ENCODE measurements around the gene OSBPL5.
A peak's percentile ranks its signal among the peaks of the same experiment; 100 is the strongest.

Gene OSBPL5

DNA sequence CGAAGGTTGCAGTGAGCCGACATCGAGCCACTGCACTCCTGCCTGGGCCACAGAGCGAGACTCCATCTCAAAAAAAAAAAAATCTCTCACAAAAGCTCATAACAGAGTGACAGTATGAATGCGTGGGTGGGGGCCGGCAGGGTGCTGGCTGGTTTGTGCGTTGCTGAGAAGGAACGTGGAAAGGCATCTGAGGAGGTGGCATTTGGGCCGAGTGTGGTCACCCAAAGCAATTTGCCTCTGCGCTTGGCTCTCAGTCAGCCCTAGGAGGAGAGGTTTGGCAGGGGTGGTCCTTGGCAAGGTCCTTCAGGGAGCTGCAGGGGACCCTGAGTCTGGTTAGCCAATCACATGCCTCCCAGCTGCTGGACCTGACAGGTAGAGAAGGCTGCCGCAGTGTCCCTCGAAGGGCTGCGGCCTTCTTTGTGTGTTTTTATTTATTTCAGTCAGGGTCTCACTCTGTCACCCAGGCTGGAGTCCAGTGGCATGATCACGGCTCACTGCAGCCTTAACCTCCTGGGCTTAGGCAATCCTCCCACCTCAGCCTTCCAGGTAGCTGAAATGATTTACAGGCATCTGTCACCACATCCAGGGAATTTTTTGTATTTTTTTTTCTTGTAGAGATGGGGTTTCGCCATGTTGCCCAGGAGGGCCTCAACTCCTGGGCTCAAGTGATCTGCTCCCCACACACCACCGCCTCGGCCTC lies 23.5 kb upstream of the OSBPL5 start:
- Histone ChIP-seq H2BK12ac (ENCODE audit: low read length) (no peak overlapping the region), H3K79me1 (ENCODE audit: low read length) (no peaks in the 10 kb centered on the region), H3K23ac (ENCODE audit: low read length) (no peak overlapping the region), H3K4me3 (ENCODE audit: low read depth, low read length) (no peak overlapping the region), H4K12ac (ENCODE audit: low read depth, low read length) (no peak overlapping the region), H3K79me2 (ENCODE audit: control insufficient read depth, insufficient read depth, low read length, poor library complexity) (no peaks in the 10 kb centered on the region), H3K36me3 (ENCODE audit: control insufficient read depth in 1 of 2, insufficient read depth in 2 of 2, low read length in 2 of 2) (no peaks in the 10 kb centered on the region), H3K4ac (ENCODE audit: low read depth, low read length) (no peak overlapping the region), H3K4me1 (ENCODE audit: control insufficient read depth in 1 of 2, insufficient read depth in 2 of 2, low read length in 2 of 2) (no peaks in the 10 kb centered on the region), H2BK120ac (ENCODE audit: insufficient read depth, low read length, poor library complexity) (no peak overlapping the region), H3K27me3 (ENCODE audit: insufficient read depth, low read length) (no peaks in the 10 kb centered on the region), H3K27ac (ENCODE audit: low read depth, low read length) (no peak overlapping the region), H3K9ac (ENCODE audit: low read length) (no peak overlapping the region), H3K18ac (ENCODE audit: low read length) (no peak overlapping the region), H4K8ac (ENCODE audit: low read depth, low read length) (no peak overlapping the region), H3K14ac (ENCODE audit: low read length) (no peak overlapping the region), H3K9me3 (ENCODE audit: insufficient read depth, low read depth, low read length) (peaks cover 2% of the 10 kb centered on the region), H3K4me2 (ENCODE audit: low read length) (no peak overlapping the region), H4K91ac (ENCODE audit: low read depth, low read length) (no peak overlapping the region), H2AFZ (ENCODE audit: insufficient read depth, low read length, poor library complexity) (no peak overlapping the region), H2BK5ac (ENCODE audit: low read depth, low read length, poor library complexity) (no peak overlapping the region), H2AK5ac (ENCODE audit: low read length) (no peak overlapping the region)
- WGBS (ENCODE audit: extremely low coverage, insufficient coverage, insufficient read length), result no CpG with 5 or more reads among the region's 17 CpGs
- DNase-seq, result no peak

DNA sequence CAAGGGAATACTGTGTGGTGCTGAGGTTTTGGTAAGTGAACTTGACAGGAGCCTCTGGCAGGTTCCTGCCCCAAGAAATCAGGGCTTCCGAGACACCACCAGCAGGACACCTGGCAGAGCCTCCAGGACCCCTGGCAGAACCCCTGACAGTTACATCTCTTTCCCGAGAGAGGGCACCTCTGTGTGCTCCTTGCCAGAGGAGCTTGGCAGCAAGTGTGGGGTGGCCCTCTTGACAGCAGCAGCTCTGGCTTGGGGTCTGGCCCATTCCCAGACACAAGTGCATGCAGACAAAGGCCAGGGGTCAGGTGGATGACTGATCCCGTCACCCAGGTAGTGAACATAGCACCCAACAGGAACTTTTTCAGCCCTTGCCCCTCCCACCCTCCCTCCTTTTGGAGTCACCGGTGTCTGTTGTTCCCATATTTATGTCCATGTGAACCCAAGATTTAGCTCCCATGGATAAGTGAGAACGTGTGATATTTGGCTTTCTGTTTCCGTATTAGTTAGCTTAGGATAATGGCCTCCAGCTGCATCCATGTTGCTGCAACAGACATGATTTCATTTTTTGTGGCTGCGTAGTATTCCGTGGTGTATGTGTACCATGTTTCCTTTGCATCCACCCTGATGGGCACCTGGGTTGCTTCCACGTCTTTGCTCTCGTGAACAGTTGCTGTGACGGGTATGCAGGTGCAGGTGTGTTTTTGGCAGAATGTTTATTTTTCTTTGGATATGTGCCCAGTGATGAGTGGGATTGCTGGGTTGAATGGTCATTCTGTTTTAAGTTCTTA lies 21.2 kb upstream of the OSBPL5 start:
- Histone ChIP-seq H4K8ac (ENCODE audit: low read depth, low read length) (no peak overlapping the region), H3K27ac (ENCODE audit: low read depth, low read length) (no peak overlapping the region)
- no CpG with 5 or more reads among the region's 11 CpGs for WGBS (ENCODE audit: extremely low coverage, insufficient coverage, insufficient read length)

DNA sequence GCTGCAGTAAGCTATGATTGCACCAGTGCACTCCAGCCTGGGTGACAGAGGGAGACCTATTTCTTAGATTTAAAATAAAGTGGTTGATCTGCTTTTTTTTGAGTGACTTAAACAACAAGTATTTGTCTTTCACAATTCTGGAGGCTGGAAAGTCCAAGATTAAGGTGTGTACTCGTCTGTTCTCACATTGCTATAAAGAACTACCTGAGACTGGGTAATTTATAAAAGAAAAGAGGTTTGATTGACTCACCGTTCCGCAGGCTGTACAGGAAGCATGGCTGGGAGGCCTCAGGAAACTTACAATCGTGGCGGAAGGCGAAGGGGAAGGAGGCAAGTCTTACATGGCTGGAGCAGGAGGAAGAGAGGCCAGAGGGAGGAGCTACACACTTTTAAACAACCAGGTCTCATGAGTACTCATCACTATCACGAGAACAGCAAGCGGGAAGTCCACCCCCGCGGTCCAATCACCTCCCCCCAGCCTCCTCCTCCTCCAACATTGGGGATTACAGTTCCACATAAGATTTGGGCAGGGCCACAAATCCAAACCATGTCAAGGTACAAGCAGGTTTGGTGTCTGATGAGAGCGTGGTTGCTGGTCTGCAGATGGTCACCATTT lies 19.7 kb upstream of the OSBPL5 start:
- no CpG with 5 or more reads among the region's 11 CpGs for WGBS (ENCODE audit: extremely low coverage, insufficient coverage, insufficient read length)

More for the DNA sequence above, 21.2 kb upstream of the OSBPL5 start:
- H3K14ac ChIP-seq (ENCODE audit: low read length), result no peak overlapping the region
- no peak overlapping the region for H3K23ac ChIP-seq (ENCODE audit: low read length)
- H4K12ac ChIP-seq (ENCODE audit: low read depth, low read length), result no peak overlapping the region
- H3K9ac ChIP-seq (ENCODE audit: low read length), result no peak overlapping the region
- H2AFZ ChIP-seq (ENCODE audit: insufficient read depth, low read length, poor library complexity), result no peak overlapping the region
- H4K91ac ChIP-seq (ENCODE audit: low read depth, low read length), result no peak overlapping the region
- H3K4me2 ChIP-seq (ENCODE audit: low read length), result no peak overlapping the region
- H3K4me3 ChIP-seq (ENCODE audit: low read depth, low read length), result no peak overlapping the region
- no peak overlapping the region for H3K18ac ChIP-seq (ENCODE audit: low read length)
- H3K4me1 ChIP-seq (ENCODE audit: control insufficient read depth in 1 of 2, insufficient read depth in 2 of 2, low read length in 2 of 2), result no peaks in the 10 kb centered on the region
- H3K27me3 ChIP-seq (ENCODE audit: insufficient read depth, low read length), result no peaks in the 10 kb centered on the region
- H2BK5ac ChIP-seq (ENCODE audit: low read depth, low read length, poor library complexity), result no peak overlapping the region
- no peak overlapping the region for H3K4ac ChIP-seq (ENCODE audit: low read depth, low read length)
- peaks cover 2% of the 10 kb centered on the region for H3K9me3 ChIP-seq (ENCODE audit: insufficient read depth, low read depth, low read length)
- no peak overlapping the region for H2BK120ac ChIP-seq (ENCODE audit: insufficient read depth, low read length, poor library complexity)
- no peak for DNase-seq
- no peaks in the 10 kb centered on the region for H3K79me1 ChIP-seq (ENCODE audit: low read length)
- H3K79me2 ChIP-seq (ENCODE audit: control insufficient read depth, insufficient read depth, low read length, poor library complexity), result no peaks in the 10 kb centered on the region
- no peak overlapping the region for H2AK5ac ChIP-seq (ENCODE audit: low read length)
- H2BK12ac ChIP-seq (ENCODE audit: low read length), result no peak overlapping the region
- H3K36me3 ChIP-seq (ENCODE audit: control insufficient read depth in 1 of 2, insufficient read depth in 2 of 2, low read length in 2 of 2), result no peaks in the 10 kb centered on the region

DNA sequence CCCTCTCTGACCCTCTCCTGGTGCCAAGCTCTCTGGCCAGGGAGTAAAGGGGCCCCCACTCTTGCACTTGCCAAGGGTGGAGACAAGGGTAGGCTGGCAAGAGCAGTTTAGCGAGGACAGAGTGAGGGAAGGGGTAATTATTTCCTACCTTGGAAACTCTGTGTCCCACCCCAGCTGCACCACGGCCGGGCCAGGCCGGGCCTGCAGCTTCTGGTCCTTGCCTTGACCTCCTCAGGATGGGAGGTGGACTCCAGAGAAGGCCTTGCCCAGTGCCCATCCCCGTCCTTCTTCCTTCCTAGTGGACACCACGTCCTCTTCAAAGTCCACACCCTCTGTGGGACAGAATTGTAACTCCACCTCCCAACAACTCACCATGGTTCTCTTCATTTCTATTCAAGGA lies 18.4 kb upstream of the OSBPL5 start:
- no peaks in the 10 kb centered on the region for H3K27me3 ChIP-seq (ENCODE audit: insufficient read depth, low read length)
- no peak overlapping the region for H2BK5ac ChIP-seq (ENCODE audit: low read depth, low read length, poor library complexity)
- H2AFZ ChIP-seq (ENCODE audit: insufficient read depth, low read length, poor library complexity), result no peak overlapping the region
- H2AK5ac ChIP-seq (ENCODE audit: low read length), result no peak overlapping the region
- H3K23ac ChIP-seq (ENCODE audit: low read length), result no peak overlapping the region
- no peaks in the 10 kb centered on the region for H3K36me3 ChIP-seq (ENCODE audit: control insufficient read depth in 1 of 2, insufficient read depth in 2 of 2, low read length in 2 of 2)
- H4K91ac ChIP-seq (ENCODE audit: low read depth, low read length), result no peak overlapping the region
- no peak overlapping the region for H4K8ac ChIP-seq (ENCODE audit: low read depth, low read length)
- peaks cover 0 to 3% of the 10 kb centered on the region in 2 experiments for H3K4me1 ChIP-seq (ENCODE audit: control insufficient read depth in 1 of 2, insufficient read depth in 2 of 2, low read length in 2 of 2)
- no peak overlapping the region for H4K12ac ChIP-seq (ENCODE audit: low read depth, low read length)
- no peak for DNase-seq
- no peak overlapping the region for H3K18ac ChIP-seq (ENCODE audit: low read length)
- H3K14ac ChIP-seq (ENCODE audit: low read length), result no peak overlapping the region
- H3K9me3 ChIP-seq (ENCODE audit: insufficient read depth, low read depth, low read length), result no peaks in the 10 kb centered on the region
- H2BK120ac ChIP-seq (ENCODE audit: insufficient read depth, low read length, poor library complexity), result no peak overlapping the region
- no peak overlapping the region for H3K4ac ChIP-seq (ENCODE audit: low read depth, low read length)
- no peak overlapping the region for H3K9ac ChIP-seq (ENCODE audit: low read length)
- H2BK12ac ChIP-seq (ENCODE audit: low read length), result no peak overlapping the region
- WGBS (ENCODE audit: extremely low coverage, insufficient coverage, insufficient read length), result no CpG with 5 or more reads among the region's 6 CpGs
- no peak overlapping the region for H3K4me2 ChIP-seq (ENCODE audit: low read length)
- no peaks in the 10 kb centered on the region for H3K79me1 ChIP-seq (ENCODE audit: low read length)
- H3K4me3 ChIP-seq (ENCODE audit: low read depth, low read length), result no peak overlapping the region
- H3K79me2 ChIP-seq (ENCODE audit: control insufficient read depth, insufficient read depth, low read length, poor library complexity), result no peaks in the 10 kb centered on the region
- H3K27ac ChIP-seq (ENCODE audit: low read depth, low read length), result no peak overlapping the region

More for the DNA sequence above, 19.7 kb upstream of the OSBPL5 start:
- no peak overlapping the region for H4K91ac ChIP-seq (ENCODE audit: low read depth, low read length)
- no peaks in the 10 kb centered on the region for H3K4me1 ChIP-seq (ENCODE audit: control insufficient read depth in 1 of 2, insufficient read depth in 2 of 2, low read length in 2 of 2)
- H3K36me3 ChIP-seq (ENCODE audit: control insufficient read depth in 1 of 2, insufficient read depth in 2 of 2, low read length in 2 of 2), result no peaks in the 10 kb centered on the region
- no peak overlapping the region for H2BK12ac ChIP-seq (ENCODE audit: low read length)
- peak in 1 of 2 donors; percentile 53 for DNase-seq
- no peaks in the 10 kb centered on the region for H3K9me3 ChIP-seq (ENCODE audit: insufficient read depth, low read depth, low read length)
- no peaks in the 10 kb centered on the region for H3K27me3 ChIP-seq (ENCODE audit: insufficient read depth, low read length)
- no peak overlapping the region for H3K18ac ChIP-seq (ENCODE audit: low read length)
- H3K23ac ChIP-seq (ENCODE audit: low read length), result no peak overlapping the region
- no peak overlapping the region for H3K14ac ChIP-seq (ENCODE audit: low read length)
- no peak overlapping the region for H2AFZ ChIP-seq (ENCODE audit: insufficient read depth, low read length, poor library complexity)
- H4K8ac ChIP-seq (ENCODE audit: low read depth, low read length), result no peak overlapping the region
- no peak overlapping the region for H3K4me2 ChIP-seq (ENCODE audit: low read length)
- H3K4me3 ChIP-seq (ENCODE audit: low read depth, low read length), result no peak overlapping the region
- no peak overlapping the region for H3K4ac ChIP-seq (ENCODE audit: low read depth, low read length)
- no peak overlapping the region for H3K9ac ChIP-seq (ENCODE audit: low read length)
- H2BK5ac ChIP-seq (ENCODE audit: low read depth, low read length, poor library complexity), result no peak overlapping the region
- H4K12ac ChIP-seq (ENCODE audit: low read depth, low read length), result no peak overlapping the region
- H3K79me1 ChIP-seq (ENCODE audit: low read length), result no peaks in the 10 kb centered on the region
- H3K27ac ChIP-seq (ENCODE audit: low read depth, low read length), result no peak overlapping the region
- no peak overlapping the region for H2AK5ac ChIP-seq (ENCODE audit: low read length)
- H2BK120ac ChIP-seq (ENCODE audit: insufficient read depth, low read length, poor library complexity), result no peak overlapping the region
- H3K79me2 ChIP-seq (ENCODE audit: control insufficient read depth, insufficient read depth, low read length, poor library complexity), result no peaks in the 10 kb centered on the region
